K562 (cell line): Measurements from ENCODE around the gene NOL11. TPM values are rescaled to one million over a fixed set of nuclear protein-coding genes. Genes with fewer than 3 reads are reported as not detected.

Source experiments
- FOXP1 ChIP-seq: sonication (generic); formaldehyde crosslinking; IDR thresholded peaks from 2 replicates; pipeline ENCODE4 v1.8.0; 2022; ENCODE audit warnings: mild to moderate bottlenecking, missing genetic modification reagents
- HMG20B ChIP-seq: fragments of 250-450 bp; sonication (Bioruptor Pico); IDR thresholded peaks from 2 replicates; pipeline ENCODE4 v1.5.0; 2021; ENCODE audit warnings: mild to moderate bottlenecking
- KDM1A ChIP-seq, 2 experiments: fragments of 450-650 bp; IDR thresholded peaks; 2 replicates each; pipeline ENCODE4 v1.6.1; 2016; ENCODE audit warnings: mild to moderate bottlenecking in 2 of 2
- KLF16 ChIP-seq: IDR thresholded peaks from 2 replicates; pipeline ENCODE4 v1.6.1; 2016; ENCODE audit warnings: antibody characterized with exemption
- POLR2A ChIP-seq: fragments of 450-650 bp; conservative IDR thresholded peaks from 2 replicates; pipeline ENCODE4 v1.6.1; 2016
- PTRF ChIP-seq: fragments of 450-650 bp; IDR thresholded peaks from 2 replicates; pipeline ENCODE4 v1.6.1; 2016; ENCODE audit warnings: mild to moderate bottlenecking, missing genetic modification characterization, missing compliant biosample characterization
- RNF2 ChIP-seq: sonication (generic); IDR thresholded peaks from 2 replicates; pipeline ENCODE4 v1.6.1; 2016
- SOX6 ChIP-seq: fragments of 450-650 bp; IDR thresholded peaks from 2 replicates; pipeline ENCODE4 v1.6.1; 2014; ENCODE audit warnings: mild to moderate bottlenecking
- TEAD1 ChIP-seq, 2 experiments: fragments of 450-650 bp in 1 of 2; sonication (generic) in 1 of 2; formaldehyde crosslinking; IDR thresholded peaks; 2 replicates each; pipeline versions ENCODE4 v1.4.0 to v1.8.0; 2020 to 2022; ENCODE audit warnings: mild to moderate bottlenecking in 2 of 2, missing genetic modification reagents in 1 of 2
- polyA plus RNA-seq, 8 experiments: library from polyadenylated mRNA; depleted of rRNA in 4 of 8; stranded (reverse) in 5 of 8; unstranded in 3 of 8; fragments of >200 nt; fragmentation: Nextera tagmentation in 2 of 8; fragmentation: Illumina TruSeq in 1 of 8; extraction: Ambion mirVana in 2 of 8; extraction: Trizol in 1 of 8; gene quantifications; 2 replicates each; pipeline versions ENCODE4 v1.2.1 to v1.2.3, GENCODE V29; 2011 to 2014; ENCODE audit warnings: inconsistent platforms in 1 of 8, missing spikeins in 1 of 8
- total RNA-seq, 7 experiments: library from RNA; depleted of rRNA in 6 of 7; stranded (reverse); fragments of >200 nt in 6 of 7; fragmentation: Illumina TruSeq in 2 of 7; extraction: Trizol in 2 of 7; gene quantifications; 2 replicates each; pipeline versions ENCODE4 v1.2.1 to v1.2.3, GENCODE V29; 2011 to 2021; ENCODE audit warnings: low replicate concordance in 1 of 7
- TF ChIP-seq, protein P1 (sequence below): fragments of 250-450 bp; sonication (Bioruptor Pico); IDR thresholded peaks from 2 replicates; pipeline ENCODE4 v1.5.0; 2020; ENCODE audit warnings: mild to moderate bottlenecking, borderline replicate concordance
- TF ChIP-seq, protein P2 (sequence below): fragments of 450-650 bp; IDR thresholded peaks from 2 replicates; pipeline ENCODE4 v1.6.1; 2017; ENCODE audit warnings: mild to moderate bottlenecking, moderate library complexity
- TF ChIP-seq, protein P3 (sequence below): fragments of 450-650 bp; IDR thresholded peaks from 2 replicates; pipeline ENCODE4 v1.6.1; 2016; ENCODE audit warnings: low read depth

The NOL11 gene
- total and polyA plus RNA-seq, 9 of the 15 experiments (the other 6 are each of a cell fraction or from before 2014, with no cell fraction given): 61.1 to 175 (median 121) TPM

DNA sequence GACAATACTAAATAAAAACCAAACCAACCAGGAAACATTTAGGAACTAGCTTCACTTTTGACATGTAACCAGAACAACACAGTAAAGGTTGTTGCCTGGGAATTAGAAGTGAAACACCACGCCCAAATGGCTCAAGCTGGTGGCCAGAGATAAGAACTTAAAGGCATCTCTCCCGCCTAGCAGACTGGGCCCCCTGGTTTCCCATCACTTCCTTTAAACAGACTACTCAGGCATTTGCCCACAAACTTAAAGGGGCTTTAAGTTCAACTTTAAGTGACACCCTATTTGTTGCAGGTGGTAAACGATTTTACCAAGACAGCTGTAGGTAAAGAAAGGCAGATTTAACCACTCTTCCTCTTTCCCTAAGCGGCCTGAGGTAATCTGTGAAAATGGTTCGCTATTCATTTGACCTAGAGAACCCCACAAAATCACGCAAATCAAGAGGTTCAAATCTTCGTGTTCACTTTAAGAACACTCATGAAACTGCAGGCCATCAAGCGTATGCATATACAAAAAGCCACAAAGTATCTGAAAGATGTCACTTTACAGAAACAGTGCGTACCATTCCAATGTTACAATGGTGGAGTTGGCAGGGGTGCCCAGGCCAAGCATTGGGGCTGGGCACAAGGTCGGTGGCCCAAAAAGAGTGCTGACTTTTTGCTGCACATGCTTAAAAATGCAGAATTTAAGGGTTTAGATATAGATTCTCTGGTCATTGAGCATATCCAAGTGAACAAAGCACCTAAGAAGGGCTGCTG is 66.8 kb downstream of the NOL11 start (continued):
- TF ChIP-seq POLR2A (no peak), FOXP1 (CRISPR knock-in tag) (peak; percentile 78), RNF2 (peak; percentile 97), TEAD1 (CRISPR knock-in tag; IDR thresholded peaks at IDR 0.05) (peak in 1 of 2 experiments; percentile 16; a peak in 1 of 4 replicates), PTRF (tag) (peak; percentile 37; the same call in 1 of the 2 replicates), SOX6 (peak; percentile 92), KLF16 (peak; percentile 83), KDM1A (IDR thresholded peaks at IDR 0.05) (peak; percentile 94 to 95), HMG20B (CRISPR knock-in tag) (no peak)
- TF ChIP-seq, protein P1, sequence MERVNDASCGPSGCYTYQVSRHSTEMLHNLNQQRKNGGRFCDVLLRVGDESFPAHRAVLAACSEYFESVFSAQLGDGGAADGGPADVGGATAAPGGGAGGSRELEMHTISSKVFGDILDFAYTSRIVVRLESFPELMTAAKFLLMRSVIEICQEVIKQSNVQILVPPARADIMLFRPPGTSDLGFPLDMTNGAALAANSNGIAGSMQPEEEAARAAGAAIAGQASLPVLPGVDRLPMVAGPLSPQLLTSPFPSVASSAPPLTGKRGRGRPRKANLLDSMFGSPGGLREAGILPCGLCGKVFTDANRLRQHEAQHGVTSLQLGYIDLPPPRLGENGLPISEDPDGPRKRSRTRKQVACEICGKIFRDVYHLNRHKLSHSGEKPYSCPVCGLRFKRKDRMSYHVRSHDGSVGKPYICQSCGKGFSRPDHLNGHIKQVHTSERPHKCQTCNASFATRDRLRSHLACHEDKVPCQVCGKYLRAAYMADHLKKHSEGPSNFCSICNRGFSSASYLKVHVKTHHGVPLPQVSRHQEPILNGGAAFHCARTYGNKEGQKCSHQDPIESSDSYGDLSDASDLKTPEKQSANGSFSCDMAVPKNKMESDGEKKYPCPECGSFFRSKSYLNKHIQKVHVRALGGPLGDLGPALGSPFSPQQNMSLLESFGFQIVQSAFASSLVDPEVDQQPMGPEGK: no peak
- TF ChIP-seq, protein P2, sequence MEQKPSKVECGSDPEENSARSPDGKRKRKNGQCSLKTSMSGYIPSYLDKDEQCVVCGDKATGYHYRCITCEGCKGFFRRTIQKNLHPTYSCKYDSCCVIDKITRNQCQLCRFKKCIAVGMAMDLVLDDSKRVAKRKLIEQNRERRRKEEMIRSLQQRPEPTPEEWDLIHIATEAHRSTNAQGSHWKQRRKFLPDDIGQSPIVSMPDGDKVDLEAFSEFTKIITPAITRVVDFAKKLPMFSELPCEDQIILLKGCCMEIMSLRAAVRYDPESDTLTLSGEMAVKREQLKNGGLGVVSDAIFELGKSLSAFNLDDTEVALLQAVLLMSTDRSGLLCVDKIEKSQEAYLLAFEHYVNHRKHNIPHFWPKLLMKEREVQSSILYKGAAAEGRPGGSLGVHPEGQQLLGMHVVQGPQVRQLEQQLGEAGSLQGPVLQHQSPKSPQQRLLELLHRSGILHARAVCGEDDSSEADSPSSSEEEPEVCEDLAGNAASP: no peak
- TF ChIP-seq, protein P3, sequence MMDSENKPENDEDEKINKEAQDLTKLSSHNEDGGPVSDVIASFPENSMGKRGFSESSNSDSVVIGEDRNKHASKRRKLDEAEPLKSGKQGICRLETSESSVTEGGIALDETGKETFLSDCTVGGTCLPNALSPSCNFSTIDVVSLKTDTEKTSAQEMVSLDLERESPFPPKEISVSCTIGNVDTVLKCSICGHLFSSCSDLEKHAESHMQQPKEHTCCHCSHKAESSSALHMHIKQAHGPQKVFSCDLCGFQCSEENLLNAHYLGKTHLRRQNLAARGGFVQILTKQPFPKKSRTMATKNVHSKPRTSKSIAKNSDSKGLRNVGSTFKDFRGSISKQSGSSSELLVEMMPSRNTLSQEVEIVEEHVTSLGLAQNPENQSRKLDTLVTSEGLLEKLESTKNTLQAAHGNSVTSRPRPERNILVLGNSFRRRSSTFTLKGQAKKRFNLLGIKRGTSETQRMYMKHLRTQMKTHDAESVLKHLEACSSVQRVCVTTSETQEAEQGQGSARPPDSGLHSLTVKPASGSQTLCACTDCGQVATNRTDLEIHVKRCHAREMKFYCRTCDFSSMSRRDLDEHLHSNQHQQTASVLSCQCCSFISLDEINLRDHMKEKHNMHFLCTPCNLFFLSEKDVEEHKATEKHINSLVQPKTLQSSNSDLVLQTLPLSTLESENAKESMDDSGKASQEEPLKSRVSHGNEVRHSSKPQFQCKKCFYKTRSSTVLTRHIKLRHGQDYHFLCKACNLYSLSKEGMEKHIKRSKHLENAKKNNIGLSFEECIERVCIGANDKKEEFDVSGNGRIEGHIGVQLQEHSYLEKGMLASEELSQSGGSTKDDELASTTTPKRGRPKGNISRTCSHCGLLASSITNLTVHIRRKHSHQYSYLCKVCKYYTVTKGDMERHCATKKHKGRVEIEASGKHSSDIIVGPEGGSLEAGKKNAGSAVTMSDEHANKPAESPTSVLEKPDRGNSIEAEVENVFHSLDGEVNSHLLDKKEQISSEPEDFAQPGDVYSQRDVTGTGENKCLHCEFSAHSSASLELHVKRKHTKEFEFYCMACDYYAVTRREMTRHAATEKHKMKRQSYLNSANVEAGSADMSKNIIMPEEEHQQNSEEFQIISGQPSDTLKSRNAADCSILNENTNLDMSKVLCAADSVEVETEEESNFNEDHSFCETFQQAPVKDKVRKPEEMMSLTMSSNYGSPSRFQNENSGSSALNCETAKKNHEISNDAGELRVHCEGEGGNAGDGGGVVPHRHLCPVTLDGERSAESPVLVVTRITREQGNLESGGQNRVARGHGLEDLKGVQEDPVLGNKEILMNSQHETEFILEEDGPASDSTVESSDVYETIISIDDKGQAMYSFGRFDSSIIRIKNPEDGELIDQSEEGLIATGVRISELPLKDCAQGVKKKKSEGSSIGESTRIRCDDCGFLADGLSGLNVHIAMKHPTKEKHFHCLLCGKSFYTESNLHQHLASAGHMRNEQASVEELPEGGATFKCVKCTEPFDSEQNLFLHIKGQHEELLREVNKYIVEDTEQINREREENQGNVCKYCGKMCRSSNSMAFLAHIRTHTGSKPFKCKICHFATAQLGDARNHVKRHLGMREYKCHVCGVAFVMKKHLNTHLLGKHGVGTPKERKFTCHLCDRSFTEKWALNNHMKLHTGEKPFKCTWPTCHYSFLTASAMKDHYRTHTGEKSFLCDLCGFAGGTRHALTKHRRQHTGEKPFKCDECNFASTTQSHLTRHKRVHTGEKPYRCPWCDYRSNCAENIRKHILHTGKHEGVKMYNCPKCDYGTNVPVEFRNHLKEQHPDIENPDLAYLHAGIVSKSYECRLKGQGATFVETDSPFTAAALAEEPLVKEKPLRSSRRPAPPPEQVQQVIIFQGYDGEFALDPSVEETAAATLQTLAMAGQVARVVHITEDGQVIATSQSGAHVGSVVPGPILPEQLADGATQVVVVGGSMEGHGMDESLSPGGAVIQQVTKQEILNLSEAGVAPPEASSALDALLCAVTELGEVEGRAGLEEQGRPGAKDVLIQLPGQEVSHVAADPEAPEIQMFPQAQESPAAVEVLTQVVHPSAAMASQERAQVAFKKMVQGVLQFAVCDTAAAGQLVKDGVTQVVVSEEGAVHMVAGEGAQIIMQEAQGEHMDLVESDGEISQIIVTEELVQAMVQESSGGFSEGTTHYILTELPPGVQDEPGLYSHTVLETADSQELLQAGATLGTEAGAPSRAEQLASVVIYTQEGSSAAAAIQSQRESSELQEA: no peak
